ENCODE data around the gene ZMYND12.
"Not testable (repeated sequence)": the region's sequence is repeated elsewhere in the genome, so short reads cannot be mapped to it uniquely, and the experiment has no call there.

The ZMYND12 gene

GRCh38 chr1:42479621-42480020 is 23.8 kb upstream of the ZMYND12 start:
- H3K27ac ChIP-seq (ENCODE audit: low read depth, low read length): no peak overlapping the region
- H3K4me3 ChIP-seq (ENCODE audit: insufficient read depth, low read length, poor library complexity, severe bottlenecking): no peak overlapping the region
- no peak overlapping the region for H3K4me2 ChIP-seq (ENCODE audit: low read depth, low read length, poor library complexity, severe bottlenecking)
- TF ChIP-seq CTCF (IDR thresholded peaks at IDR 0.05; ENCODE audit: insufficient read depth, low read length, poor library complexity, severe bottlenecking) (no peak), EZH2phosphoT487 (conservative IDR thresholded peaks at IDR 0.05; ENCODE audit: low read length) (no peak)
- no peaks in the 10 kb centered on the region for H3K9me3 ChIP-seq (ENCODE audit: insufficient read depth, low read length)
- H3K36me3 ChIP-seq (ENCODE audit: low read length): no peaks in the 10 kb centered on the region
- H2AFZ ChIP-seq (ENCODE audit: low read depth, low read length, severe bottlenecking): no peak overlapping the region
- no peak overlapping the region for H3K9ac ChIP-seq (ENCODE audit: low read length)
- no peaks in the 10 kb centered on the region for H3K27me3 ChIP-seq (ENCODE audit: low read length)
- no peaks in the 10 kb centered on the region for H3F3A ChIP-seq (ENCODE audit: insufficient read depth)
- H4K20me1 ChIP-seq (ENCODE audit: low read depth, low read length): no peaks in the 10 kb centered on the region
- H3K79me2 ChIP-seq (ENCODE audit: insufficient read depth, low read length): no peaks in the 10 kb centered on the region
- H3K9me2 ChIP-seq (replicated peaks; ENCODE audit: insufficient read depth, low read length): no peaks in the 10 kb centered on the region

- Histone ChIP-seq H2AFZ (ENCODE audit: low read depth, low read length, severe bottlenecking) (no peak overlapping the region), H3K9me3 (ENCODE audit: insufficient read depth, low read length) (no peaks in the 10 kb centered on the region), H3F3A (ENCODE audit: insufficient read depth) (no peaks in the 10 kb centered on the region), H3K27me3 (ENCODE audit: low read length) (no peaks in the 10 kb centered on the region), H3K9ac (ENCODE audit: low read length) (no peak overlapping the region), H3K9me2 (replicated peaks; ENCODE audit: insufficient read depth, low read length) (no peaks in the 10 kb centered on the region), H3K79me2 (ENCODE audit: insufficient read depth, low read length) (no peaks in the 10 kb centered on the region), H3K4me3 (ENCODE audit: insufficient read depth, low read length, poor library complexity, severe bottlenecking) (no peak overlapping the region), H4K20me1 (ENCODE audit: low read depth, low read length) (no peaks in the 10 kb centered on the region), H3K27ac (ENCODE audit: low read depth, low read length) (no peak overlapping the region), H3K36me3 (ENCODE audit: low read length) (no peaks in the 10 kb centered on the region), H3K4me2 (ENCODE audit: low read depth, low read length, poor library complexity, severe bottlenecking) (no peak overlapping the region)
- TF ChIP-seq CTCF (IDR thresholded peaks at IDR 0.05; ENCODE audit: insufficient read depth, low read length, poor library complexity, severe bottlenecking): no peak
- TF ChIP-seq EZH2phosphoT487 (conservative IDR thresholded peaks at IDR 0.05; ENCODE audit: low read length): no peak
These were observed 22.0 kb upstream of the ZMYND12 start for GRCh38 chr1:42477775-42478174.

- not testable (repeated sequence) for H3K9ac ChIP-seq (ENCODE audit: low read length); H3K27me3 ChIP-seq (ENCODE audit: low read length); H4K20me1 ChIP-seq (ENCODE audit: low read depth, low read length); H3K9me3 ChIP-seq (ENCODE audit: insufficient read depth, low read length); H3K9me2 ChIP-seq (replicated peaks; ENCODE audit: insufficient read depth, low read length); H3K4me3 ChIP-seq (ENCODE audit: insufficient read depth, low read length, poor library complexity, severe bottlenecking); H3K27ac ChIP-seq (ENCODE audit: low read depth, low read length); H3K36me3 ChIP-seq (ENCODE audit: low read length); H3K4me2 ChIP-seq (ENCODE audit: low read depth, low read length, poor library complexity, severe bottlenecking); H3K79me2 ChIP-seq (ENCODE audit: insufficient read depth, low read length); H2AFZ ChIP-seq (ENCODE audit: low read depth, low read length, severe bottlenecking); H3F3A ChIP-seq (ENCODE audit: insufficient read depth)
These were observed 21.5 kb upstream of the ZMYND12 start for GRCh38 chr1:42477354-42477753.

GRCh38 chr1:42476605-42477004 is 20.8 kb upstream of the ZMYND12 start:
- H2AFZ ChIP-seq (ENCODE audit: low read depth, low read length, severe bottlenecking): no peak overlapping the region

More at GRCh38 chr1:42476605-42477004, 20.8 kb upstream of the ZMYND12 start:
- H3K27me3 ChIP-seq (ENCODE audit: low read length): no peaks in the 10 kb centered on the region
- no peak overlapping the region for H3K4me3 ChIP-seq (ENCODE audit: insufficient read depth, low read length, poor library complexity, severe bottlenecking)
- no peak overlapping the region for H3K27ac ChIP-seq (ENCODE audit: low read depth, low read length)
- H3K4me2 ChIP-seq (ENCODE audit: low read depth, low read length, poor library complexity, severe bottlenecking): no peak overlapping the region
- no peaks in the 10 kb centered on the region for H3K36me3 ChIP-seq (ENCODE audit: low read length)
- H3K9me2 ChIP-seq (replicated peaks; ENCODE audit: insufficient read depth, low read length): no peaks in the 10 kb centered on the region
- H3K79me2 ChIP-seq (ENCODE audit: insufficient read depth, low read length): no peaks in the 10 kb centered on the region
- no peaks in the 10 kb centered on the region for H3K9me3 ChIP-seq (ENCODE audit: insufficient read depth, low read length)
- H4K20me1 ChIP-seq (ENCODE audit: low read depth, low read length): no peaks in the 10 kb centered on the region
- H3F3A ChIP-seq (ENCODE audit: insufficient read depth): no peaks in the 10 kb centered on the region
- TF ChIP-seq EZH2phosphoT487 (conservative IDR thresholded peaks at IDR 0.05; ENCODE audit: low read length): no peak
- no peak for TF ChIP-seq CTCF (IDR thresholded peaks at IDR 0.05; ENCODE audit: insufficient read depth, low read length, poor library complexity, severe bottlenecking)
- no peak overlapping the region for H3K9ac ChIP-seq (ENCODE audit: low read length)

Data from SU-DHL-6 (cell line).